Smooth muscle cell of trachea (primary cell): ENCODE measurements around the gene ZMYND15. TPM values are rescaled to one million over a fixed set of nuclear protein-coding genes. Genes with fewer than 3 reads are reported as not detected.

Source experiments
- total RNA-seq: library from RNA; depleted of rRNA; stranded (reverse); fragments of >200 nt; gene quantifications from 2 replicates; pipeline ENCODE4 v1.2.1, GENCODE V29; 2014

The ZMYND15 gene, protein sequence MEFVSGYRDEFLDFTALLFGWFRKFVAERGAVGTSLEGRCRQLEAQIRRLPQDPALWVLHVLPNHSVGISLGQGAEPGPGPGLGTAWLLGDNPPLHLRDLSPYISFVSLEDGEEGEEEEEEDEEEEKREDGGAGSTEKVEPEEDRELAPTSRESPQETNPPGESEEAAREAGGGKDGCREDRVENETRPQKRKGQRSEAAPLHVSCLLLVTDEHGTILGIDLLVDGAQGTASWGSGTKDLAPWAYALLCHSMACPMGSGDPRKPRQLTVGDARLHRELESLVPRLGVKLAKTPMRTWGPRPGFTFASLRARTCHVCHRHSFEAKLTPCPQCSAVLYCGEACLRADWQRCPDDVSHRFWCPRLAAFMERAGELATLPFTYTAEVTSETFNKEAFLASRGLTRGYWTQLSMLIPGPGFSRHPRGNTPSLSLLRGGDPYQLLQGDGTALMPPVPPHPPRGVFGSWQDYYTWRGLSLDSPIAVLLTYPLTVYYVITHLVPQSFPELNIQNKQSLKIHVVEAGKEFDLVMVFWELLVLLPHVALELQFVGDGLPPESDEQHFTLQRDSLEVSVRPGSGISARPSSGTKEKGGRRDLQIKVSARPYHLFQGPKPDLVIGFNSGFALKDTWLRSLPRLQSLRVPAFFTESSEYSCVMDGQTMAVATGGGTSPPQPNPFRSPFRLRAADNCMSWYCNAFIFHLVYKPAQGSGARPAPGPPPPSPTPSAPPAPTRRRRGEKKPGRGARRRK
- total RNA-seq: 0.15 and 0.33 TPM in 2 replicates

DNA sequence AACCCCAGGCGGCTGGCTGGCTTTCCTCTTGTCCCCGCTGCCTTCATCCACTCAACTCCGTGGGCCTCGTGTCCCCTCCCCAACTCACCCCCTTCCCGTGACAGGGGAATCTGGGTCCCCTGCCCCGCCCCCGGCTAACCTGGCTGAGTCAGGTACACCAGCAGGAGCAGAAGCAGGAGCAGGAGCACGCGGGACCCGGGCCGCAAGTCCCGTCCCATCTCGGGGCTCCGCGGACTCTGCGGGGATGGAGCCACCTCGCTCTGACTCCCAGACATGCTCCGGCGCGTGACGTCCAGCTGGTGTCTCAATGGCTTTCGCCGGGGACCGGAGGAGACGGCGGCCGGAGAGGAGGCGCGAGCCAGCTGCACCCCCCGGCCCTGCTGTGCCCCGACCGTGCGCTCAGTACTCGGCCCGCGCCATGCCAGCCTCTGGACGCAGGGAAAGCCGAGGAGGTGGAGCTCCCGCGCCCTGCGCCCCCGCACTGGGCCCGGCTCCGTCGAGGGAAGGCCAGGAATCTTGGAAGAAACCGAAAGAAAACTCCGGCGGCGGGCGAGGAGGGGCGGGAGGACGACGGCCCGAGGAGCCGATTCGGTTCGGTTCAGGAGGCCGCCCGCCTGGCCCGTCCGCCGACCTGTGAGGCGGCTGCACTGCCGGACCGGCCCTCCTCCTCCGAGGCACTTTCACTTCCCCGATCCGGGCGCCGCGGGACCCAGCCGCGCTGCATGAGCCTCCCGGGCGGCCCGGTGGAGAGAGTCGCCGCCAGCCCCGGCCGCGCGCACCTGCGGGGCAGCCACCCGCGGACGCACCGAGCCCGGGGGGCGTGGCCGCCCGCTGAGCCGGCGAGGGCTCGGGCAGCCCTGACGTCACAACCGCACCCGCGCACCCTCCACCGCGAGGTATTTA, at the start of gene ZMYND15, which contains the start of gene CXCL16:
ZMYND15 (plus strand) TSS at position 712 of the 903 bp plus-strand sequence. CDS start 716 bp downstream, outside the sequence.
CXCL16 (minus strand) TSS at position 807 of the 903 bp plus-strand sequence; CDS start at position 218, 589 bp downstream.

DNA sequence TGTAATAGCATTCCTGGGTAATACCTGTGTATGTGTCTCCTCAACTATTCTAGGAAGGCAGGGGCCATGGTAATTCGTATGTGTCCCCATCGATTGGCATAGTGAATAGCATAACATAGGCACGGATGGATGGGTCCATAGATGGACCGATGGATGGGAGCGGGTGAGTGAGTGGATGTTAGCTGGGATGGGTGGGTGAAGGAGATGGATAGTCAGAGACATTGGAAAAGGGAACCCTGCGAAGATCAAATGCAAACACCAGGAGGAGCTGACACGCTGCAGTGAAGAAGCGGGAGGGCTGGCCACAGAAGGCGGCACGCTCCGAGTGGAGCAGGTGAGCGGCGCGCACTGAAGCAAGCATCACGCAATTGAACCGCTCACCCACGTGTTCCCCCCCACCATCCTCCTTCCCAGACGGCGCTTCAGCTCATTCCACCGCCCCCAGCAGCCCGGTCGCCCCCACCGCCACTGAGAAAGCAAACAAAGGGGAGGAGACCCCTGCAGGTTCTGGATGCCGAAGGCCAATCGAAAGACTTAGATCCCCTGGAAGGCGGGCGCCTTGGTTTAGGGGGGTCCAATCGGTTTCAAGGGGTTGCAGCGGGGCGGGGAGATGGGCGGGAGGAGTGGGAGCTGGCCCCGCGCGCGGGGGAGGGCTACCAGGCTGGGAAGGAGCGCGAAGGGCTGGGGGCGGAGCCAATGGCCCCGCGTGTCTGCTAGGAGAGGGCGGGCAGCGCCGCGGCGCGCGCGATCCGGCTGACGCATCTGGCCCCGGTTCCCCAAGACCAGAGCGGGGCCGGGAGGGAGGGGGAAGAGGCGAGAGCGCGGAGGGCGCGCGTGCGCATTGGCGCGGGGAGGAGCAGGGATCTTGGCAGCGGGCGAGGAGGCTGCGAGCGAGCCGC, 29.6 kb upstream of the ZMYND15 start, which contains the start of gene ARRB2:
ARRB2 (plus strand) TSS at position 839 of the 899 bp plus-strand sequence. CDS start 90 bp downstream, outside the sequence.

DNA sequence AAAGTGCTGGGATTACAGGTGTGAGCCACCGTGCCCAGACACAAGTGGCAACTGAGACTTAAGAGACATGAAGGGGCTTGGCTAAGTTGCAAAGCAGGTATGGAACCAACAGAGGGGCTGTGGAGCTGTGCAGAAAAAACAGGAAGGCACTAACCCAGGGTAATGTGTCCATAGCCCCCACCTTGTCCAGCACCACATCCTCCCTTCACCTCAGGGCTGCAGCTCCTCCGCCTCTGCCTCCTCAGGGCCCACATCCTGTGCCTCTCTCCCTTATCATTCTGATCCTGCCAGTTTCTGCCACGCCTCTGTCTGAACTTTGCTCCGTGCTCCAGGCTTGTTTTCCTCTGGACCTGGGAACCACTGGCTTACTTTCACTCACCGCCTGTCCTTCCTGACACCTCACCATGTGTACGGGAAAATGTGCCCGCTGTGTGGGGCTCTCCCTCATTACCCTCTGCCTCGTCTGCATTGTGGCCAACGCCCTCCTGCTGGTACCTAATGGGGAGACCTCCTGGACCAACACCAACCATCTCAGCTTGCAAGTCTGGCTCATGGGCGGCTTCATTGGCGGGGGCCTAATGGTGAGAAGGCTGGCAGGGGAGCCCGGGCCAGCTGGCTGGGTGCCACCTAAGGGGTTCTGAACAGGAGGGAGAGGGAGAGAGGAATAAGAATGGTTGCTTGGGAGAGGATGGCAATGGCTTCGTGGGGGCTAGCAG, 32.0 kb downstream of the ZMYND15 start, which contains the start of gene TM4SF5:
TM4SF5 (plus strand) TSS at position 368 of the 716 bp plus-strand sequence; CDS start at position 405, 37 bp downstream.

DNA sequence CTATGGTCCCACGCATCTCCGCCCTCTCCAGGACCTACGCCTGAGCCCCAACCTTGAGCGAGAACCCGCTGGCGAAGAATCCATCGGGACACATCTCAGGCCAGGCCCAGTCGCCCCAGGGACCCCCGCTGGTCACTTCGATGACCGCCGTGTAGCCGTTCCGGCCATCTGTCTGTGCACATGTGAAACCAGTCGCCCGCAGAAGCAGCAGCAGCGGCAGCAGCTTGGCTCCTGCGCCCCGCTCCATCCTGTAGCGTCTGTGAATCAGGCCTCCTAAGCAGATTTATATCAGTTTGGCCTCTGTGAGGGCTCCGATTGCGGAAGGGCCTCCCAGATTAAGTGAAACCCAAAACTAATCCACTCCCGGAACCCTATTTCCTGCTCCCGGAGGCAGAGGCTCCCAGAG, 46.5 kb downstream of the ZMYND15 start, which contains the start of gene VMO1:
VMO1 (minus strand) TSS at position 259 of the 406 bp plus-strand sequence; CDS start at position 247, 12 bp downstream.

DNA sequence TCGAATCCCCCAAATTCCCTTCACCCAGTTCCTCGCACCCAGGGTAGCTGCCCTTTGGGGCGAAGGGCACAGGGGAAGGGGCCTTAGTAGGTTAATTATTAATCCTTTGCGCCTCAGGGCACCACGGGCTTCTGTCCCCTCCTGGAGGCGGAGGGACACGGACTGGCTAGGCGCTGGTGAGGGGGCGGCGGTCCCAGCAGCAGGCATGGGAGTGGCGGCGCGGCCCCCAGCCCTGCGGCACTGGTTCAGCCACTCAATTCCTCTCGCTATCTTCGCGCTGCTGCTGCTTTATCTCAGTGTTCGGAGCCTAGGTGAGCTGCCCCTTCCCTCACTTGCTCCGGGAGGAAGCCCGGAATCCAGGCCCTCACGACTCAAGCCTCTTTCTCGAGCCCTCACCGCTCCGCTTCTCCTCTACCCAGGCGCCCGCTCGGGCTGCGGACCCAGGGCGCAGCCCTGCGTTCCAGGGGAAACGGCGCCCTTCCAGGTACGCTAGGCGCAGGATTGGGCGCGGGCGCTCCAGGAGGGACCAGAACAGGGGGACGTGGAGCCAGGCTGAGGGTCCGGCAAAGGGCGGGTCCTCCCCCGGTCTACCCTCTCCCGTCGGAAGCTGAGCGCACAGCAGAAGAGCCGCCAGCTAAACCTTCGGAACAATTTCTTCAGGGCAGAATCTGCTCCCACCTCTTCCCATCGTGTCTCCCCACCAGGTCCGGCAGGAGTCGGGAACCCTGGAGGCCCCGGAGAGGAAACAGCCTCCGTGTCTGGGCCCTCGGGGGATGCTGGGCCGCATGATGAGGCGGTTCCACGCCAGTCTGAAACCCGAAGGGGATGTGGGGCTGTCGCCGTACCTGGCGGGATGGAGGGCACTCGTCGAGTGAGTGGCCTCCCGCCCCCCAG, 49.4 kb downstream of the ZMYND15 start, which contains the start of gene GLTPD2:
GLTPD2 (plus strand) TSS at position 158 of the 894 bp plus-strand sequence; CDS start at position 206, 48 bp downstream.

Other genes starting within 250 kb of the ZMYND15 start
- gene SPNS2, start 241.0 kb upstream of the ZMYND15 start, total RNA-seq: 0.17 and 1.0 TPM in 2 replicates
- 41.3 and 61.7 TPM in 2 replicates for gene MYBBP1A, start 184.4 kb upstream of the ZMYND15 start, total RNA-seq
- gene GGT6, start 179.3 kb upstream of the ZMYND15 start, total RNA-seq: not detected in 2 replicates
- 0.15 and 1.2 TPM in 2 replicates for gene SMTNL2, start 155.3 kb upstream of the ZMYND15 start, total RNA-seq
- gene ALOX15, start 98.2 kb upstream of the ZMYND15 start, total RNA-seq: not detected in 2 replicates
- gene PELP1, start 35.7 kb upstream of the ZMYND15 start, total RNA-seq: 31.1 and 36.1 TPM in 2 replicates
- 3.8 and 4.6 TPM in 2 replicates for gene ARRB2, start 29.2 kb upstream of the ZMYND15 start, total RNA-seq
- gene MED11, start 8.4 kb upstream of the ZMYND15 start, total RNA-seq: 14.0 and 15.9 TPM in 2 replicates
- 2.0 TPM in 1 of 2 replicates, not detected in the other for gene CXCL16, start 95 bp downstream of the ZMYND15 start, total RNA-seq
- not detected in 2 replicates for gene TM4SF5, start 32.1 kb downstream of the ZMYND15 start, total RNA-seq
- gene VMO1, start 46.5 kb downstream of the ZMYND15 start, total RNA-seq: 0.83 and 1.0 TPM in 2 replicates
- not detected in 2 replicates for gene GLTPD2, start 49.1 kb downstream of the ZMYND15 start, total RNA-seq
- gene PSMB6, start 56.3 kb downstream of the ZMYND15 start, total RNA-seq: 97.4 and 218 TPM in 2 replicates
- 29.8 and 30.1 TPM in 2 replicates for gene PLD2, start 67.3 kb downstream of the ZMYND15 start, total RNA-seq
- gene MINK1, start 93.5 kb downstream of the ZMYND15 start, total RNA-seq: 39.4 and 40.6 TPM in 2 replicates
- gene C17orf107, start 159.7 kb downstream of the ZMYND15 start, total RNA-seq: 1.9 and 5.0 TPM in 2 replicates
- gene CHRNE, start 163.3 kb downstream of the ZMYND15 start, total RNA-seq: 0.87 and 1.2 TPM in 2 replicates
- gene GP1BA, start 192.4 kb downstream of the ZMYND15 start, total RNA-seq: not detected in 2 replicates
- 49.3 and 52.8 TPM in 2 replicates for gene SLC25A11, start 200.2 kb downstream of the ZMYND15 start, total RNA-seq
- gene RNF167, start 200.4 kb downstream of the ZMYND15 start, total RNA-seq: 24.0 and 30.8 TPM in 2 replicates
- 605 and 662 TPM in 2 replicates for gene PFN1, start 208.7 kb downstream of the ZMYND15 start, total RNA-seq
- gene ENO3, start 211.3 kb downstream of the ZMYND15 start, total RNA-seq: 2.3 and 3.6 TPM in 2 replicates
- 43.2 and 56.1 TPM in 2 replicates for gene SPAG7, start 228.0 kb downstream of the ZMYND15 start, total RNA-seq
- 16.7 and 20.3 TPM in 2 replicates for gene CAMTA2, start 247.8 kb downstream of the ZMYND15 start, total RNA-seq